GM21786 (cell line): Measurements from ENCODE around the gene ALDH16A1.

Experiments
- ATAC-seq: cut with Tn5 transposase; IDR thresholded peaks from one replicate; pipeline ENCODE4 v1.9.1; 2021; ENCODE audit not compliant: unreplicated experiment

ALDH16A1 gene

GRCh38 chr19:49507803-49508494, 54.9 kb downstream of the ALDH16A1 start:
- ATAC-seq = no peak

DNA sequence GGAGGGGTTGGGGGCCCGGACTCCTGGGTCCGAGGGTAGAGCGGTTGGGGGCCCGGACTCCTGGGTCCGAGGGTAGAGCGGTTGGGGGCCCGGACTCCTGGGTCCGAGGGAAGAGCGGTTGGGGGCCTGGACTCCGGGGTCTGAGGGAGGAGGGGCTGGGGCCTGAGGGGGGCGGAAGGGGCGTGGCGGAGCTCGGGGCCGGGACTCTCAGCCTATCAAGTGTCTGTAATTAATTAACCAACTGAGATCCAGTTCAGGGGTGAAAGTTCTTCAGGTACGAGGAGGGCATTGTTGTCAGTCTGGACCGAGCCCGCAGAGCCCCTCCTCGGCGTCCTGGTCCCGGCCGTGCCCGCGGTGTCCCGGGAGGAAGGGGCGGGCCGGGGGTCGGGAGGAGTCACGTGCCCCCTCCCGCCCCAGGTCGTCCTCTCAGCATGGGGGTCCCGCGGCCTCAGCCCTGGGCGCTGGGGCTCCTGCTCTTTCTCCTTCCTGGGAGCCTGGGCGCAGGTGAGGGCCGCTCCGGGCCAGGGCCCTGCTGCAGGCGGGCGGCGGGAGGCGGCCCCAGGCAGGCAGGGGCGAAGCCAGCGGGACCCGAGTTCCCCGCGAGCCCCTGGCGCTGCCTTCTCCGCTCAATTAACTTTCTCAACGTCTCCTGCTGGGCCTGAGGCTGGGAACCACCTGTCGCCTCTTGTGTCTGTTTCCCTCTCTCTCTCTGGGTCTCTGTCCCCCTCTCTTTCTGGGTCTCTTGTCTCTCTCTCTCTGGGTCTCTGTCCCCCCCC, 60.1 kb downstream of the ALDH16A1 start:
- no peak for ATAC-seq

DNA sequence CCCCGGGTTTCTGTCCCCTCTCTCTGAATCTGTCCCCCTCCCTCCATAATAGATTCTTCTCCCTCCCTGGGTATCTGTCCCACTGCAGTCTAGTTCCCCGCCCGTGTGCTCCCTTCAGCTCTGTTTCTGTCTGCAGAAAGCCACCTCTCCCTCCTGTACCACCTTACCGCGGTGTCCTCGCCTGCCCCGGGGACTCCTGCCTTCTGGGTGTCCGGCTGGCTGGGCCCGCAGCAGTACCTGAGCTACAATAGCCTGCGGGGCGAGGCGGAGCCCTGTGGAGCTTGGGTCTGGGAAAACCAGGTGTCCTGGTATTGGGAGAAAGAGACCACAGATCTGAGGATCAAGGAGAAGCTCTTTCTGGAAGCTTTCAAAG, 60.7 kb downstream of the ALDH16A1 start:
- no peak for ATAC-seq

- ATAC-seq = no peak
Measured at GRCh38 chr19:49514151-49514550, 61.1 kb downstream of the ALDH16A1 start.

DNA sequence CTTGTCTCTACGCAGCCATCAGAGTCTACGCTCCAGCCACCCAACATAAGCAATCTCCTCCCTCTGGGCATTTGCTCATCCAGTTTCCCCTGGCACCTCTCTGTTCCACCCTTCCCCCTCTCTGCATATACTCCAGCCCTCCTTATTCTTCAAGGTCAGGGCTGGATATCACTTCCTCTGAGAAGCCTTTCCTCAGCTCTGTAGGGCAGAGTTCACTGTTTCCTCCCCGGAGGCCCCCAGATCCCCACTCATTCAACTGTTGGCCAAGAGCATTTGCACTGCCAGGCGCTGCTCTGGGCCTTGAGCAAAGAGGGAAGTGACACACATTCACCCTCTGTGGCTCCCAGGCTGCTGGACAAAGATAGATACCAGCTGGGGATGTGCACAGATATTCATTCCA, 62.7 kb downstream of the ALDH16A1 start:
- no peak for ATAC-seq

- no peak for ATAC-seq
Measured at GRCh38 chr19:49518033-49518432, 65.0 kb downstream of the ALDH16A1 start.
